HG02943 (cell line): ENCODE data around the gene TLR9.

Source experiments
- ATAC-seq: cut with Tn5 transposase; IDR thresholded peaks from one replicate; pipeline ENCODE4 v1.9.1; 2021; ENCODE audit warnings: mild to moderate bottlenecking, low read depth, moderate library complexity; ENCODE audit not compliant: unreplicated experiment

The TLR9 gene

GRCh38 chr3:52176180-52176752 is 49.2 kb downstream of the TLR9 start:
- no peak for ATAC-seq

GRCh38 chr3:52175416-52176179 is 49.8 kb downstream of the TLR9 start:
- ATAC-seq, result no peak

GRCh38 chr3:52174896-52175295 is 50.5 kb downstream of the TLR9 start:
- no peak for ATAC-seq

- no peak for ATAC-seq
These were observed 52.3 kb downstream of the TLR9 start for GRCh38 chr3:52173101-52173500.

GRCh38 chr3:52172262-52172757 is 53.1 kb downstream of the TLR9 start:
- ATAC-seq, result no peak

- no peak for ATAC-seq
These were observed 53.8 kb downstream of the TLR9 start for GRCh38 chr3:52171514-52172261.
